SHP77 treated with DMSO at 0.1 percent for 48 hours (cell line): ENCODE results near the gene NTSR2.

Experiments
- DNase-seq: peaks from one replicate; lab custom pipeline; 2025; lab: John Stamatoyannopoulos, UW

The NTSR2 gene

DNA sequence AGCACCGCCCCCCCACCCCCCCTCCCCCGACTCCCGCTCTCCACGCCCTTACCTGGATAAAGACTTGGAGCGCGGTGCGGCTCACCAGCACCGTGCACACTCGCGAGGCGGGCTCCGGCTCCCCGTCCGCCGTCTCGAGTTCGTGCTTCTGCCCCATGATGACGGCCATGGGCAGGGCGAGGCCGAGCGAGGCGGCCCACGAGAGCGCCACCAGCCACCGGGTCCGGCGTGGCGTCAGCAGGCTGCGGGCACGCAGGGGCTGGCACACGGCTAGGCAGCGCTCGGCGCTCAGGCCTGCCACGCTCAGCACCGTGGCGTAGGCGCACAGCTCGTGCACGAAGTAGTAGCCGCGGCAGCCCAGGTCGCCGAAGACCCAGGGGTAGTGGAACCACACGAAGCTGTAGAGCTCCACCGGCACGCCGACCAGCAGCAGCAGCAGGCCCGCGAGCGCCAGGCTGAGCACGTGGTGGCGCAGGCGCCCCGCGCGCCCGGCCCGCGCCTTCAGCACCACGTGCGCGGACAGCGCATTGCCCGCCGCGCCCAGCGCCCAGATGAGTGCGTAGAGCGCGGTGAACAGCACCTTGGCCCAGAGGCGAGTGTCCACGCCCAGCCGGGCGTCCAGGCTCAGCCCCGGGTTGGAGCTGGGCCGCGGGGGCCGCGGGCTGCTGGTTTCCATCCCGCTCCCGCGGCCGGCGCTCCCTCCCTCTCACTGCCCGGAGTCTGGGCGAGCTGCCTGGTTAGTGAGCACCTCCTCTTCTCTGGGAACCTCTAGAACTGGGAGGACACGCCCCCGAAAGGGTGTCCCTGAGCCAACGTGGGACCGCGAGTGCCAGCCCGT lies at the start of gene NTSR2:
Gene NTSR2 (minus strand): TSS at position 742 of the 838 bp plus-strand sequence. CDS start 66 bp downstream, at position 676.
- no peak for DNase-seq

DNA sequence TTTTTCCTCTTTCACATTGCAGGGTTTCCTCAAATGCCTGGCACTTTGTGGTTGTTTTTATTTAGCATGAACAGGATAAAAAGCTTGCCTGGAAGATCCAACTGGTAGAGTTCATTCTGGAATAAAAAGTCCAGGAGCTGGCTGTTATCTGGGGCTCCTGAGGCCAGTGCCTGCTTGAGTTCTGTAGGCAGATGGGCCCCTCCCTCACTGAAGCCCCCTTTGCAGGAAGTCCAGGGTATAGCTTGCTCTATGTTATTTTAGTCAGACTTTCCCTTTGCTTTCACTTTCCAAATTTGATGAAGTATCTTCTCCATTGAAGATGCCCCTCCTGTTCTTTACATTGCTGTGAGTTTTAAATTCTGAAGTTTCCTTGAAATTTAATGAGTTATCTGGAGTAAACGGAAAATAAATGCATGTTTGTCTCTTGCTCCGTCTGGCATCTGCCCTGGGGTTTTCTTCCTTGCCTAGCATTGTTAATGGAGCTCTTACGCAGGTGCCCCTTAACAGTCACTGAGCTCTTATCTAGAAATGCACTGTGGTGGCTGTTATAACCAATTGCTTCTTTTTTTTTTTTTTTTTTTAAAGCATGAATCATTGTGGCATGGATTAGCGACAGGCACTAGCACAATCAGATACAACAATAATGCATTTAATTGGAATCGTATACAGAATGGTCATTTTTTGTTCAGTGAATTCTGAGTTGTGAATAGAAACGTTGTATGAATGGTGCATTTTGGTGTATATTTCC lies 49.4 kb upstream of the NTSR2 start:
- DNase-seq = no peak

GRCh38 chr2:11718606-11719005 lies 48.6 kb upstream of the NTSR2 start:
- DNase-seq = no peak

DNA sequence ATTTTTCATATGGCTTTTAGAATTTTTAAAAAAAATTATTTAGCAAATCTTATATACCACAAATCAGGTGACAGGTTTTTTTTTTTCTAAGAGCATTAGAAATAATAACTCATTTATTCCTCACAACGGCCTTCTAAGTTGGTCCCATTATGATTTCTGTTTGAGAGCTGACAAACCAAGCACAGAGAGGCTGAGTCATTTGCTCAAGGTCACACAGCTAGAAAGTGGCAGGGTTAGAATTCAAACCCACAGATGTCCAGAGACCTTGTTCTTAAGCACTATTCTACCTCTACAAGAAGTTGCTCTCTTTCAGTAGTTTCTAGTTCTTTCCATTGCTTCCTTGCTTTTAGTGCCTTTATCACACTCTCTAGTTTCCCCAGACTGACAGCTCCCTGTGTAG lies 47.6 kb upstream of the NTSR2 start:
- DNase-seq = no peak

GRCh38 chr2:11716689-11717321 lies 46.8 kb upstream of the NTSR2 start:
- no peak for DNase-seq

DNA sequence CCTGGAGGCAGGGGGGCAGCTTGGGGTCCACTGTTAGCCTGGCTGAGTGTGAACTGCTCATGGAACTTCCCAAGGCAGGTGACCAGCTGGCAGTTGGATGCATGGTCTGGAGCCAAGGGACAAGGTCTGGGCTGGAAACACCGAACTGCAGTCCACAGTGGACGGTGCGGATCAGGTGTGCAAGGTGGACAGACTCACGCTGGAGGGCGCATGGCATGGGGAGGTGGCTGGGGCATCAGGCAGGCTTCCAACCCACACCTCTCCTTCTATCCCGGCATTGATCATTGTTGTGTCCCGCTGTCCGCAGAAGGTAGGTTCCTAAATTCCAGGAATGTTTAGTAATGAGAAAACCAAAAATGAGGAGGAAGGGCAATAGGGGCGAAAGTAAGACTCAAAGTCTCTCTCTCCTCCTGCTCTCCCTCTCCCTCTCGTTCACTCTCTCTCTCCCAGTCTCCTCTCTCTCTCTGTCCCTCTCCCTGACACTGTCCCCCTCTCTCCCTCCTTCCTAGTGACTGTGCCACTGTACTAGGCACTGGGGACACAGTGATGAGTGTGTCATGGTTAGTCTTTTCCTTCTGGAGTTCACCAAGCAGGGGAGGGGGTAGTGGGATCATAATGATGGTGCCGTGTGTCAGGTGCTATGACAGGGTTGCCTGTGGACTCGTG lies 46.1 kb upstream of the NTSR2 start:
- no peak for DNase-seq

- no peak for DNase-seq
Observed at GRCh38 chr2:11713815-11714214, 43.8 kb upstream of the NTSR2 start.

DNA sequence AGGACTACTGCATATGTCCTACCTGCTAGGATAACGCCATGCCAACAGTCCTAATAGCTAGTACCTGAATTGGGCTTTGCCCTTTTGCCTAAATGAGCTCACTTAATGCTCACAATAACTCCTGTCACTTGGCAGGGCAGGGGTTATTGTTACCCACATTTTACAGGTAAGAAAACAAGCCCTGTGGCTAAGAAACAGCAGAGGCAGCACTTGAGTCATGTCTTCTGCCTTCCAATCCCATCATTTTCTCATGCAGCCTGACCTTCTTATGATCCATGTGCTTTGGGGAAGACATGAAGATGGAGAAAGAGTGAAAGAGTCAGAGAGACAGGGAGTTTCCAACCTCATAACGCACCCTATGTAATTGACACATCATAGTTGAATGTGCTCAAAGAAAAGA lies 42.9 kb upstream of the NTSR2 start:
- no peak for DNase-seq

DNA sequence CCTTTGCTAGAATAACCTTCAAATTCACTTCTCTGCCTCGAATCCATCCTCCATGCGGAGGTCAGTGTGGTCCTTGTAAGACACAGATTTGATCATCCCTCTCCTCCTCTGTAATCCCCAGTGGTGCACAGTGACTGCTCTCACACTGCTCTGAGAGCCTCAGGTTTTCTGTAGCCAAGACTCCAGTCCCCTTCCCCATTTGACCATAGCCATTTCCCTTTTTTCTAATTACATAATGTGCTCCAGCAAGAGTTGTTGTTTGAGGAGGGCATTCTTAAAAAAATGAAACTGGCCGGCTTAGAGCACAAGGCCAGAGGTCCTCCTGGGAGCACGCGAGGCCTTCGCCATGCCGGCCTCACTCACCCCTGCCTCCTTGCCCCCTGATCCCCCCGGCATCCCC lies 41.8 kb upstream of the NTSR2 start:
- no peak for DNase-seq

DNA sequence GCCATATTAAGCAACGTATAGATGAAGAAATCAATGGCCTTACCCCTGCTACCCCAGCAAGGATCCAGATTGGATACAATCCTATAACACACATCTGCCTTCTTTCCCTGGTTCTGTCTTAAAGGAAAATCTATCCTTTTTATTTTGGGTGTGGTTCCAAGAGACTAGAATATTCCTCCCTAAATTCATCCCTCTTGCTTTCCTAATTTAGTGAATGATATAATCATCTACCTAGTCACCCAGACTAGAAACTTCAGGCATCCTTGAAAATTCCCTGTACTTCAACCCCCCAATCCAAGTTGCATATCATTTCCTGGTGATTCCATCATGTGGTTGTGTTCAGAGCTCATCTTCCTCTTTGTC lies 41.3 kb upstream of the NTSR2 start:
- no peak for DNase-seq

DNA sequence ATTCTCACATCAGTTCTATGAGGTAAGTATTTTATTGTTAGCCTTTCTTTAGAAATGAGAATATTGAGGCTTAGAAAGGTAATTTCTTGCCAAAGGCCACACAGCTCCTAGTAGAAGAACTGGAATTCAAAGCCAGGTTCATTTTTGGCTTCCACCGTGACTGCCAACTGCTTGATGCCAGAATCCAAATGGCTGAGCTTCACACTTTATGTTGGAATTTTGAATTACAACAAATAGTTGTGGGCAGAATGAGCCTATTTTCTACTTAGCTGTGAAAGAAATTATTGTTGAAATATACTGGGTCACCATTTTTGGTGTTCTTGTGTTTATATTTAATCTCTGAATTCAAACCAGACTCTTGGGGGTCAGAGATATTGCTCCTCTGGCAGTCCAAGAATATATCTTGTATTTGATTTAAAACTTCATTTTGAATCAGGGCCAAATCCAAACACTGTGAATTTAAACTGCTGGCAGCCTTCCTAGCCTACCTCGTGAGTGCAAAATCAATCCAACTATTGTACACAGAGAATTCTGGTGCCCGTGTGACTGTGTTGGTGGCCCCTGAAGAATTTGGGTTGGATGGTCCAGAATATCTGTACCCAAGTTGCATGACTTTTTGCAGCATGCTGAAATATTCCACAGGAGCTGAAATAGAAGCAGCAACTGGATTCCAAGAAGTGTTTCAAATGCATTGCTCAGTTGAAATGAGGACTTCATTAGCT lies 40.8 kb upstream of the NTSR2 start:
- no peak for DNase-seq

GRCh38 chr2:11710210-11710609 lies 40.2 kb upstream of the NTSR2 start:
- DNase-seq = no peak

GRCh38 chr2:11709293-11709692 lies 39.3 kb upstream of the NTSR2 start:
- no peak for DNase-seq

DNA sequence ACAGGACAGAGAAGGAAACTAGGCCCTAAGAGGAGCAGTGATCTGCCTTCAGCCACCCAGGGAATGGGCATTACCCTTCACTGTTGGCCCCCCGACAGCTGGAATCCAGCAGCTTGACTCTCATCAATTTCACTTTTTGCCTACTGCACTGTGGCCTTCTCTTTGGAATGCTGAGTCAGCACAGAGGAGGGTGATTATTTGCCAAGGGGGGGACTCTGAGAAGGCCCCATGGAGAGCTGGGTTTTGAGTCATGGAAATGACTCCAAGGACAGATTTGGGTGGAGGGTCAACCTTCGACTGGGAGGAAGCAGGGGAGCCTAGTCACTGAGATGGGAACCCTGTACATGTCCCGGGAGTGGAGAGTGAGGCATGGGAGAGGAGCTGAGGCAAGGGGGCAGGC lies 38.1 kb upstream of the NTSR2 start:
- DNase-seq = no peak

- no peak for DNase-seq
Observed at GRCh38 chr2:11705711-11706110, 35.7 kb upstream of the NTSR2 start.

DNA sequence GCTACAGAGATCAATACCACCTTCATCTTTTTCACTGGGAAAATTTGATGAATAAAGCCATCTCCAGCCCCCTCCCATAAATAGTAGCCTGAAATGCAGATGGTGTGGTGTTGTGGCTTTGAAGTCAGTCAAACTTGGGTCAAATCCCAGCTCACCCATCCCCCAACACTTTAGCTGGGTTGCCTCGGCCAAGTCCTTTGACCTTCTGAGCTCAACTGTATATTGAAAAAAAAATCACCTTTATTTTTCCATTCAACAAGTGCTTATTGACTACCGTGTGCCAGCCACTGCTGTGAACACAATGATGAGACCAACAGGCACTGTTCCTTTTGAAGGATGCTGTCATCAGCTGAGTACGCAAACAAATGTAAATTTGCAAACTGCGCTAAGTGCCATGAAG lies 35.1 kb upstream of the NTSR2 start:
- no peak for DNase-seq

GRCh38 chr2:11703700-11704099 lies 33.7 kb upstream of the NTSR2 start:
- no peak for DNase-seq

DNA sequence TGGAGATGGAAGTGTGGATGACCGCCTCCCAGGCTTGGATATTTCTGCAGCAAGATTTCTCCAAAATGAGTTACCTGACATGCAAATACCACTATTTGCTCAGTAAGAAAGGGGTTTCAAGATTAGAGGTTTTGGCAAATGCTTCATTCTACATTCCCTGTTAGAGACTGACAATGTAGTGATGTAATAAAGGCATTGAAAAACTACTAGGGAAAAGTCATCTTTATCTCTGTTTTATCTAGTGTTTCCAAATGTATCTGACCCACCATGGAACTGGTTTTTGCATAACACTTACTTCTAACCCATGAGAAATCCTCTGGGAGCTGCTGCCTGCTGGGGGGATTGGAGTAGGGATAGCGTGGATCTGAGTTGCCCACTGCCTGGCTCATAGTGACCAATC lies 33.0 kb upstream of the NTSR2 start:
- DNase-seq = no peak

- peak; percentile 16 for DNase-seq
Observed at GRCh38 chr2:11701751-11702301, 31.8 kb upstream of the NTSR2 start.

DNA sequence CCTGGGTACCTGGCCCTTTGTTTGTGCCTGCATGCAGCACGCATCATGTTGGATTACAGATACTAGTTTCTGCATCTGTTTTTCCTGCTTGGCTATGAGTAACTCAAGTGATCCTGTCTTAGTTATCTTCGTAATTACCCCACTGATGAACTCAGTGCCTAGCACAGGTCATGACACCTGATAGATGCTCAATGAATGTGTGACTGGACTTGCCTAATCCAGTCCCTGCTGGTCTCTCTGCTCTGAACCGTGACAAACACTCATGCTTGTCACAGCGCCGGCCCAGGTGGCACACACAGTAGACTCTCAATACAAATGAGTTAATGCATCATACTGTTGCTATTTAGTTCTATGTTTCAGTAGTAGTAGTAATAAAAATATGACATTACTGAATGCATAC lies 31.2 kb upstream of the NTSR2 start:
- no peak for DNase-seq
